Endothelial cell of hepatic sinusoid (primary cell): Measurements from ENCODE around the gene GMCL1.
"Not testable (repeated sequence)": the region's sequence is repeated elsewhere in the genome, so short reads cannot be mapped to it uniquely, and the experiment has no call there.

Experiments used
- in situ Hi-C: cut with HindIII; loops from 2 replicates; pipeline ENCODE4 v1.10.0; 2017; ENCODE audit warnings: low sequenced_read_pairs

Gene GMCL1

GRCh38 chr2:69829256-69830044 lies at the start of gene GMCL1:
TSS of gene GMCL1 (plus strand) at chr2:69829660. CDS start at chr2:69829893, 233 bp downstream.
- in situ Hi-C loops, result loop anchor here (10.0 kb wide), 1 partner anchor 265 kb away; no protein-coding TSS in a partner anchor

GRCh38 chr2:69780921-69781320 lies 48.5 kb upstream of the GMCL1 start:
- in situ Hi-C loops, result no loop called here

- in situ Hi-C loops, result no loop called here
Measured at GRCh38 chr2:69781321-69782248, 47.9 kb upstream of the GMCL1 start.

- in situ Hi-C loops, result no loop called here
Measured at GRCh38 chr2:69784228-69784627, 45.2 kb upstream of the GMCL1 start.

- in situ Hi-C loops, result no loop called here
Measured at GRCh38 chr2:69785358-69785757, 44.1 kb upstream of the GMCL1 start.

- in situ Hi-C loops, result no loop called here
Measured at GRCh38 chr2:69786052-69786560, 43.4 kb upstream of the GMCL1 start.

- in situ Hi-C loops, result no loop called here
Measured at GRCh38 chr2:69789175-69789721, 40.2 kb upstream of the GMCL1 start.

- in situ Hi-C loops, result loop anchor here (5.0 kb wide), 1 partner anchor 33 kb away; no protein-coding TSS in a partner anchor
Measured at GRCh38 chr2:69789772-69790600, 39.5 kb upstream of the GMCL1 start.

GRCh38 chr2:69790601-69790959 lies 38.9 kb upstream of the GMCL1 start:
- in situ Hi-C loops, result loop anchor here (5.0 kb wide), 1 partner anchor 33 kb away; no protein-coding TSS in a partner anchor

GRCh38 chr2:69791045-69791444 lies 38.4 kb upstream of the GMCL1 start:
- in situ Hi-C loops, result loop anchor here (5.0 kb wide), 1 partner anchor 34 kb away; no protein-coding TSS in a partner anchor

GRCh38 chr2:69796174-69796573 lies 33.3 kb upstream of the GMCL1 start:
- in situ Hi-C loops, result no loop called here

- in situ Hi-C loops, result no loop called here
Measured at GRCh38 chr2:69797235-69797634, 32.2 kb upstream of the GMCL1 start.

GRCh38 chr2:69797836-69798289 lies 31.6 kb upstream of the GMCL1 start:
- in situ Hi-C loops, result no loop called here

- in situ Hi-C loops, result no loop called here
Measured at GRCh38 chr2:69798290-69798908, 31.1 kb upstream of the GMCL1 start.

- in situ Hi-C loops, result no loop called here
Measured at GRCh38 chr2:69798909-69799526, 30.4 kb upstream of the GMCL1 start.

GRCh38 chr2:69801745-69802290 lies 27.6 kb upstream of the GMCL1 start:
- in situ Hi-C loops, result no loop called here

GRCh38 chr2:69802781-69803367 lies 26.6 kb upstream of the GMCL1 start:
- in situ Hi-C loops, result not testable (repeated sequence)

GRCh38 chr2:69804416-69804815 lies 25.0 kb upstream of the GMCL1 start:
- in situ Hi-C loops, result no loop called here

- in situ Hi-C loops, result no loop called here
Measured at GRCh38 chr2:69805887-69806286, 23.6 kb upstream of the GMCL1 start.
